Common myeloid progenitor, CD34-positive (primary cell): Measurements from ENCODE around the gene MTG2.

Source experiments
- CTCF ChIA-PET: fragments of 350-600 bp; sonication (Branson Sonifier 250); formaldehyde crosslinking; loops from one replicate; lab custom pipeline; 2021; ENCODE audit warnings: antibody characterized with exemption; lab: Charles Lee
- POLR2A ChIA-PET: fragments of 350-600 bp; sonication (Branson Sonifier 250); formaldehyde crosslinking; loops from one replicate; lab custom pipeline; 2021; ENCODE audit warnings: antibody characterized with exemption; lab: Charles Lee
- DNase-seq, 3 donors: peaks; one replicate each; pipeline versions ENCODE4 v3.0.0 to v3.0.0-alpha.2; 2013
- H3K27ac ChIP-seq, 2 experiments: 1 replicate in 1 of 2; 2 replicates in 1 of 2; pipeline ENCODE4 v1.7.0; 2013; ENCODE audit warnings: inconsistent platforms in 2 of 2, low read length in 2 of 2, mild to moderate bottlenecking in 2 of 2, low read depth in 1 of 2, moderate library complexity in 1 of 2; ENCODE audit not compliant: severe bottlenecking in 2 of 2, insufficient read depth in 1 of 2, poor library complexity in 1 of 2
- H3K27me3 ChIP-seq, 5 experiments: replicated peaks in 2 of 5; 1 replicate in 3 of 5; 2 replicates in 2 of 5; pipeline versions ENCODE4 v1.6.1 to v1.7.0; 2013; ENCODE audit warnings: low read length in 4 of 5, mild to moderate bottlenecking in 2 of 5, moderate library complexity in 2 of 5, inconsistent platforms in 1 of 5; ENCODE audit not compliant: insufficient read depth in 5 of 5, control insufficient read depth in 4 of 5
- H3K36me3 ChIP-seq, 4 experiments: 1 replicate in 2 of 4; 2 replicates in 2 of 4; pipeline versions ENCODE4 v1.6.1 to v1.7.0; 2013; ENCODE audit warnings: low read length in 3 of 4, control low read depth in 1 of 4, mild to moderate bottlenecking in 1 of 4; ENCODE audit not compliant: control insufficient read depth in 4 of 4, insufficient read depth in 4 of 4
- H3K4me1 ChIP-seq, 4 experiments: 1 replicate in 3 of 4; 2 replicates in 1 of 4; pipeline versions ENCODE4 v1.6.1 to v1.7.1; 2013; ENCODE audit warnings: low read length in 3 of 4, mild to moderate bottlenecking in 3 of 4, control low read depth in 1 of 4, inconsistent platforms in 1 of 4, moderate library complexity in 1 of 4; ENCODE audit not compliant: control insufficient read depth in 4 of 4, insufficient read depth in 4 of 4; ENCODE audit errors: control extremely low read depth in 1 of 4
- H3K4me3 ChIP-seq, 7 experiments: 1 replicate in 4 of 7; 2 replicates in 3 of 7; pipeline versions ENCODE4 v1.5.1 to v1.7.0; 2013; ENCODE audit warnings: mild to moderate bottlenecking in 7 of 7, low read length in 6 of 7, moderate library complexity in 6 of 7, inconsistent platforms in 2 of 7, low read depth in 2 of 7, control low read depth in 1 of 7; ENCODE audit not compliant: insufficient read depth in 4 of 7, control insufficient read depth in 1 of 7; ENCODE audit errors: extremely low read depth in 1 of 7
- H3K9me3 ChIP-seq, 5 experiments: 1 replicate in 4 of 5; 2 replicates in 1 of 5; pipeline versions ENCODE4 v1.6.1 to v1.7.1; 2013; ENCODE audit warnings: low read length in 4 of 5, mild to moderate bottlenecking in 2 of 5, inconsistent platforms in 1 of 5, low read depth in 1 of 5, moderate library complexity in 1 of 5; ENCODE audit not compliant: control insufficient read depth in 4 of 5, insufficient read depth in 2 of 5; ENCODE audit errors: control extremely low read depth in 1 of 5
- WGBS: methylation state at CpG from one replicate; pipeline ENCODE4 v1.1.5; 2013; ENCODE audit not compliant: insufficient coverage; 5-methylcytosine and 5-hydroxymethylcytosine counted together

The MTG2 gene

DNA sequence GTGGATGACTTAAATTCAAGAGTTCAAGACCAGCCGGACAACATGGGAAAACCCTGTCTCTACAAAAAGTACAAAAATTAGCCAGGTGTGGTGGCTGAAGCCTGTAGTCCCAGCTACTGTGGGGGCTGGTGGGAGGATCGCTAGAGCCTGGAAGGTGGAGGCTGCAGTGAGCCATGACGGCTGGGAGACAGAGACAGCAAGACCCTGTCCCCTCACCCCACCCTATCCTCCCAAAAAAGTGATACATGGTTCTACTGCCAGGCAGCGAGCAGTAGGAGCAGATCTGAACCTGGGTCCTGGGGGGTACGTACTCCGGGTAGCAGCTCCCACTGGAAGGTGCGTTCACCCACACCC is 41.8 kb upstream of the MTG2 start:
- peaks cover 9 to 33% (median 24%) of the 10 kb centered on the region in 4 experiments for H3K4me1 ChIP-seq
- ChIA-PET CTCF (interaction anchor here (1.0 to 2.7 kb wide), 6 partner anchors 8 to 130 kb away, joined by 3 to 14 read pairs (median 4); no protein-coding TSS in a partner anchor), POLR2A (interaction anchor here (1.0 to 1.1 kb wide), 2 partner anchors 8 to 74 kb away, joined by 3 read pairs; no protein-coding TSS in a partner anchor)
- peaks cover 13 to 55% (median 38%) of the 10 kb centered on the region in 4 experiments for H3K36me3 ChIP-seq
- no peak overlapping the region for H3K27ac ChIP-seq
- H3K27me3 ChIP-seq = no peaks in the 10 kb centered on the region
- H3K4me3 ChIP-seq = peak overlapping the region in 2 of 7 experiments; percentile 81 to 91
- WGBS = 97% methylated on average over 5 of the region's 7 CpGs
- DNase-seq = no peak
- no peaks in the 10 kb centered on the region for H3K9me3 ChIP-seq

DNA sequence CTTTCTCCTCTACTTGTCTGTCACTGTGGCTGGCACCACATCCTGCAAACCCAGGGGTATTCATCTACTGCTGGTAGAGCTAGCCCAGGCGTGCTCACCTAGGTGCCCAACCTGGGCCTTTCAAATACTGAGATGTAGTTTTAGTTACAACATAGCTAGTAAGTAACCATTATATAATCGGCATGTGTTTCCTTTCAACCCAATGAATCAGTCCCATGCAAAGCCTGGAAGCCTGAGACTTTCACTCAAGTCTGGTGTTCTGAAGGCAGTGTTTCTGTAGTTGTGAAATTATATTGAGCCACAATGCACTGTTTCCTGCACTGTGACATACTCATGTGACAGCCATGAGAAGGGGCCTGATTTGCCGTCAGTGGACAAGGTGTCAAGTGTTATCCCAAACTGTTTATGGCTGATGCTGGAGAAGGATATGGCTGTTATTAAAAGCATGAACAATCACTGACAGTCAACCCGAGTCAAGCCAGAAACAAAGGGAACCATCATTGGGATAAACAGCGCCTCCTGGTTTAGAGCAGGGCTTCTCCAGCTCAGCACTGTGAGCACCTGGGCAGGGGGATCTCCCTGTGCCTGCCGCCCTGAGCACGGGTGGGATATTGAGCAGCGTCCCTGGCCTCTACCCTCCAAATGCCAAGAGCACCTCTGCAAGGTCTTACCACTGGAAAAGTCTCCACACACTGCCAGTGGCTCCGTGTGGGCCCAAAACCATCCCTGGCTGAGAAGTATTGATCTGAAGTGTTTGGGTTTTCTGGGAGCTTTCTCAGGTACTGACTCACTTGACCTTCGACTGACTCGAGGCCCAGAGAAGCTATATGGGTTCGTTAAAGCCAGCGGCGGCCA is 41.2 kb upstream of the MTG2 start:
- Histone ChIP-seq H3K4me1 (peaks cover 9 to 33% (median 24%) of the 10 kb centered on the region in 4 experiments), H3K9me3 (no peaks in the 10 kb centered on the region), H3K27ac (peak overlapping the region; percentile 54 to 86), H3K36me3 (peaks cover 13 to 52% (median 33%) of the 10 kb centered on the region in 4 experiments), H3K27me3 (no peaks in the 10 kb centered on the region), H3K4me3 (peak overlapping the region; percentile 71 to 91 (median 79))
- WGBS = 44% methylated on average over 4 of the region's 14 CpGs
- POLR2A ChIA-PET = interaction anchor here (1.0 to 1.1 kb wide), 2 partner anchors 8 to 75 kb away, joined by 3 read pairs; no protein-coding TSS in a partner anchor
- DNase-seq = peak in 1 of 3 donors; percentile 17
- CTCF ChIA-PET = interaction anchor here (0.8 to 2.7 kb wide), 10 partner anchors 9 to 131 kb away, joined by 3 to 14 read pairs (median 4); no protein-coding TSS in a partner anchor

DNA sequence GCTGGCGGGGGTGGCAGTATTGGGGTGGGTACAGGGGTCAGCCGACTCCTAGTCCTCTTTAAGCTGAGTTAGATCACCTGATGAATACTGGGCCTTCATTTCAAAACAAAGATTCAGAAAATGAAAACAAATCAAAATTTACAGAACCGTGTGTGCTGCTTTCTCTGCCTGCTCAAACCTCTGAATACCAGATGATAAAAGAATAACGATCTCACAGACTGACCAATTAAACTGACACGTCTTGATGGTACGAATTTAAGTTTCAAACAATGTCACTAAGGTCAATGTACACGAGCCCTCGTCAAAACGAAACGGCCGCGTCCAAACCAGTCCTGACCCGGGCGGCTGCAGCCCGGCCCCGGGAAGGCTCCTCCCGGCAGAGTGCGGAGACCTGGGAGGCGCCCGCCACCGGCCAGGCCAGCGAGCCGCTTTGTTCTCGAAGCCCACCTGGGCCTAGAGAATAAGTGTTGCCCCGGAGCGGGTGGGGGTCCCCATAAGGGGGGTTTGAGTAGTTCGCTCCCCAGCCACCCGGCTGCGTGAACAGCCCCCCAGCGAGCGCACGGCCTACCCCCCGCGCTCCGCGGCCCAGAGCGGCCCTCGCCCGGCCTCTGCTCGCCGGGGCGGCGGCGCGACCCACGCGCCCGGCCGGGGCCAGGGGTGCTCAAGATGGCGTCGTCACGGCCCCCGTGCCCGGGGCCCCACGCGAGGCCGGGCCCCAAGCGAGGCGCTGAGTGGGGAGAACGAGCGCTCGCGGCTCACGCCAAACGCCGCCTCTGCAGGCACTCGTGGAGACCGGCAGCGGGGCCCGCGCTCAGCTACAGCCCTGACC is 40.4 kb upstream of the MTG2 start:
- H3K36me3 ChIP-seq = peaks cover 11 to 44% (median 29%) of the 10 kb centered on the region in 4 experiments
- CTCF ChIA-PET = interaction anchor here (0.8 to 2.7 kb wide), 10 partner anchors 9 to 132 kb away, joined by 3 to 14 read pairs (median 4); no protein-coding TSS in a partner anchor
- POLR2A ChIA-PET = interaction anchor here (1.1 to 1.9 kb wide), 2 partner anchors 20 to 76 kb away, joined by 3 to 9 read pairs; partner anchors contain the start of gene LSM14B

DNA sequence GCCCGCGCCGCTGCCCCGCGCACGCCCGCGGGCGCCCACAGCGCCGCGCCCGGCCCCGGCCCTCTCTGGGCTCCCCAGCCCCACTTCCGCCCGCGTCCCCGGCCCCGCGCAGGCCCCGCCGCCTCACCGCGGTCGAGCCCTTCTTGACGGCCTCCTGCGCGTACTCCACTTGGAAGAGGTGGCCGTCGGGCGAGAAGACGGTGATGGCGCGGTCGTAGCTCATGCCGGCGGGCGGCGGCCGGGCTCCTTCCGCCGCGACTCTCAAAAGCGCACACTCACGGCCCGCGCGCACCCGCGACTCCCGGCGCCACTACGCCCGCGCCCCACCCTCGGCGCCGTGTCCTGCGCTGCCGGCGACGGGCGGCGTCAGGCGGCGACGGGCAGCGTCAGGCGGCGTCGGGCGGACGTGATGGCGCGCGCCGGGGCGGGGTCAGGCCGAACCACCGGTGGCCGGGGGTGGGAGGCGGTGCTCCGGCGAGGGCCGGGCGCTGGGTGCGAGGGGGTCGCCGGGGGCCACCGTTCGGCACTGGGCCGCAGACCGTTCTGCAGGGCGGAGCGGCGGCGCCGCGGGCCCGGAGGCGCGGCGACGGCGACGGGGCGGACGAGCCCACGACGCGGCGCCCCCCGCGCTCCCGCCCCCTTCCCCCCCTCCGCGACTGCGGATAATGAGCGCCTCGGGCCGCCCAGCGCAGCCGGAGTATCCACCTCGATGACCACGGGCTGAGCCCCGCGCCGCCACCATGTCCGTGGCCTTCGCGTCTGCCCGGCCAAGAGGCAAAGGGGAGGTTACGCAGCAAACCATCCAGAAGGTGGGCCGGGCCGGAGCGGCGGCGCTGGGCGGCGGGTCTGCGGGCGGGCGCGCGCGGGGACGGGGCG is 39.5 kb upstream of the MTG2 start, which contains the start of the genes PSMA7 and SS18L1:
Gene PSMA7, minus strand, starts transcription at position 314 of the 876 bp plus-strand sequence. Its CDS starts 91 bp downstream, at position 223.
Gene SS18L1, plus strand, starts transcription at position 689 of the 876 bp plus-strand sequence. Its CDS starts 52 bp downstream, at position 741.
- H3K4me1 ChIP-seq = peaks cover 9 to 33% (median 24%) of the 10 kb centered on the region in 4 experiments
- under 1% methylated on average over 98 of the region's 148 CpGs for WGBS
- DNase-seq = peak; percentile 88 to 96 (median 94)
- peak within 1 kb of the TSS; percentile 71 to 91 (median 79) for H3K4me3 ChIP-seq
- no peaks in the 10 kb centered on the region for H3K27me3 ChIP-seq
- peak within 1 kb of the TSS; percentile 66 to 86 for H3K27ac ChIP-seq
- no peaks in the 10 kb centered on the region for H3K9me3 ChIP-seq
- POLR2A ChIA-PET = interaction anchor here (1.2 to 1.9 kb wide), 4 partner anchors 13 to 77 kb away, joined by 4 to 9 read pairs (median 6); partner anchors contain the start of gene LSM14B
- CTCF ChIA-PET = interaction anchor here (1.5 to 2.7 kb wide), 3 partner anchors 10 to 117 kb away, joined by 3 to 13 read pairs (median 5); no protein-coding TSS in a partner anchor
- H3K36me3 ChIP-seq = peaks cover 6 to 36% (median 24%) of the 10 kb centered on the region in 4 experiments

More for the DNA sequence above, 40.4 kb upstream of the MTG2 start:
- peak overlapping the region; percentile 71 to 91 (median 79) for H3K4me3 ChIP-seq
- peaks cover 9 to 33% (median 24%) of the 10 kb centered on the region in 4 experiments for H3K4me1 ChIP-seq
- H3K27ac ChIP-seq = peak overlapping the region; percentile 54 to 86
- DNase-seq = no peak
- no peaks in the 10 kb centered on the region for H3K9me3 ChIP-seq
- 0% methylated on average over 59 of the region's 71 CpGs for WGBS
- no peaks in the 10 kb centered on the region for H3K27me3 ChIP-seq

DNA sequence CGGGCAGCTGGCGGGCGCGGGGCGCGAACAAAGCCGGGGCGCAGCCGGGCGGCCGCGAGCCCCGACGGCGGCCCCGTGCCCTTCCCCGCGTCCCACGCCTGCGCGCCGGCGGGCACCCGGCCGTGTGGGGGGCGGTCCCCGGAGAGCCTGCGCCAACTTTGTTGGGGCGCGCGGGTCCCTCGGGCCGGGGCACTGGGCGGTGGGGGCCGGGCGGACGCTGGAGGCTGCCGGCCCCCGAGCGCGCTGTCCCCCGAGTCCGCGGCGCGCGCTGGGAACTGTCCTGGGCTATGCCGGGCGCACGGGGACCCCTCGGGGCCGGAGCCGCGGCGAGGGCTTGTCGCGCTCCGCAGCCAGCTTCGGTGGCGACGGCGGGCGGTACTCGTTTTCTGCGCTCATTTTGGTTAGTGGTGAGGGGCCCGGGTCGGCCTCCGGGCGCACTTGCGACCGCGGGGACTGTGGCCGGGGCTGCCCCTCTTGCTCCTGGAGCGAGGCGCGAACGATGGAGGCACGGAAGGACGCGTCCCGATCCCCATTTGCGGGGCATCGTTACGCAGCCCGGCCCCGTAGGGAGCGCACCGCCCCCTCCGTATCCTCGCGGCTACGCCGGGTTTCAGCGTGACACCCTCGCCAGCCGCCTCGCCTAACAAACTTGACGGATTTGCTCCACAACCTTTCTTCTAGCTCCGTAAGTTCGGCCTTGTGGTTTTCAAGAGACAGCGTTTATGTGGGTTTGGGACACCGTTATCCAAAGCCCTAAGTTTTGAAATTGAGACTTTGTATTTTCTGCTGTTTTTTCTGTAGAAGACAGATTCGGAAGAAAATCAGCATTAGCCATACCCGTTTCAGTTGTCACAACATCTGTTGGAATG is 38.6 kb upstream of the MTG2 start:
- Histone ChIP-seq H3K4me1 (peaks cover 9 to 33% (median 24%) of the 10 kb centered on the region in 4 experiments), H3K27me3 (no peaks in the 10 kb centered on the region), H3K27ac (peak overlapping the region in 1 of 2 experiments; percentile 86), H3K36me3 (peaks cover 4 to 29% (median 16%) of the 10 kb centered on the region in 4 experiments), H3K4me3 (peak overlapping the region; percentile 71 to 91 (median 79)), H3K9me3 (no peaks in the 10 kb centered on the region)
- POLR2A ChIA-PET = interaction anchor here (1.2 to 1.9 kb wide), 4 partner anchors 12 to 78 kb away, joined by 4 to 9 read pairs (median 6); partner anchors contain the start of gene LSM14B
- WGBS = under 1% methylated on average over 97 of the region's 104 CpGs
- peak in 2 of 3 donors; percentile 58 to 66 for DNase-seq
- CTCF ChIA-PET = interaction anchor here (1.5 kb wide), 1 partner anchor 26 kb away, joined by 3 read pairs; no protein-coding TSS in a partner anchor
